ENCODE results near the gene NTRK3. TPM values are rescaled to one million over a fixed set of nuclear protein-coding genes. Genes with fewer than 3 reads are reported as not detected.

The NTRK3 gene
- total and polyA plus RNA-seq, 4 experiments from 2014 or later: 0.67 TPM; not detected in 3

DNA sequence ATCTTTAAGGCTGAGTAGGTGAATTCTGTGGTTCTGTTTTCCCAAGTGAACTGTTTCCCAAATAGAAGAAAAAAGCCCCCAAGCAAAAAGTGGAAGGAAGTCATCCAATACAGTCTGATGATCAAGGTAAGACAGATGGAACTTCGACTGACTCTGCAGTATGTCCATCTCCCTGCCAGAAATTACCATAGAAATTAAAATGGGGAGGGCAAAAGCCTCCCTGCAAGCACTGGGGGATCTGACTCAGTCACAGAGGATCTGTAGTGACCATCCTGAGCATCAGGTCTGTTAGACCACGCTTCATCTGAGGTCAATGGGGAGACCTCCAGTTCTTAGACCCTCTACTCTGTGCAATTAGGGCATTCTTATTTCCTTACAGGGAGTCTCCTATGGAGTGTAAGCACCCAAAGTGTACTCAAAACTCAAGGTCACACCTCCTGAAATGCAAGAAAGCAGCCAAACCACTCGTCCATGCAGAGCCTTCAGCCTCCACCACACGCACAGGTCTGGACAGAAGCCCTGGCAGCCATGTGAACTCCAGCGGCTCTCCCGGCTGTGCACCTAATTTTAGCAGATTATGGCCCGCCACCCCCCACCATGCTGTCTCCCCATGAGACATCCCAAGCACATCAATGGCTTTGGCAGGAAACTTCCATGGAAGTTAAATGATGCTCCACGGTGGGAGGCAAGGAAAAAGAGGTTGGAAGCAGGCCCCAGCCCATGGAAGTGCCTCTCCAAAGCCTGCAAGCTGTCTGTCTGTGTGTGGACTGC lies 348.7 kb downstream of the NTRK3 start:
- no peaks in the 10 kb centered on the region for H3K4me1 ChIP-seq (ENCODE audit: insufficient read depth, low read length)
- ChIA-PET POLR2A (ENCODE audit: partially characterized antibody) (no interaction called here), CTCF (ENCODE audit: partially characterized antibody) (interaction anchor here (0.9 kb wide), 1 partner anchor 9 kb away, joined by 4 read pairs; no protein-coding TSS in a partner anchor)
- no peaks in the 10 kb centered on the region for H3K4me1 Mint-ChIP-seq
- H3K4me3 ChIP-seq (ENCODE audit: low read length in 2 of 2): no peak overlapping the region
- H3K27me3 Mint-ChIP-seq: peaks cover 3 to 8% of the 10 kb centered on the region in 2 donors
- intact Hi-C loops (cut with micrococcal nuclease): no loop called here
- H3K27me3 ChIP-seq (ENCODE audit: insufficient read depth, low read length): no peaks in the 10 kb centered on the region
- DNase-seq: no peak
- H3K9me3 Mint-ChIP-seq: peaks cover 0 to 5% (median 0%) of the 10 kb centered on the region in 8 donors
- H3K27ac ChIP-seq (ENCODE audit: low read depth, low read length): no peak overlapping the region
- H3K36me3 ChIP-seq (ENCODE audit: insufficient read depth, low read length): no peaks in the 10 kb centered on the region
- H3K36me3 Mint-ChIP-seq: no peaks in the 10 kb centered on the region
- no peak overlapping the region for H3K4me3 Mint-ChIP-seq
- no peaks in the 10 kb centered on the region for H3K9me3 ChIP-seq (ENCODE audit: control insufficient read depth in 1 of 2, low read length in 2 of 2)
- H3K27ac Mint-ChIP-seq: no peak overlapping the region

DNA sequence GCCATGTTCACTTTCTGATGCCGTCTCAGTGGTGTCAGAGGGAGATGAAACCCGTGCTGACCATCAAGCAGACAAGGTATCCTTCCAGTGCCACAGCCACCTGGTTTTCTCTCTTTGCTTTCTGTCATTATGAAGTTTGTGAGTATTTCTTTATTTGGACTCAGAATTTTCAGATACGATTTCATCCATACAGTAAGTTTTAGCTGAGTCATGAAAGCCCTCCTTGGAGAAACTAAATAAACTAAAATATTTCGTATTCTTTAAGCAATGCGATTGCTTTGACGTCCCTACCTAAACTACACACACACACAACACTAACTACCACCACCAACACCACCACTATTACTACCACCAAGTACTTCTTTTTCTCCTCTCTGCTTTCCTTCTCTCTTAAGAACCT lies 350.1 kb downstream of the NTRK3 start:
- Mint-ChIP-seq H3K9me3 (peaks cover 0 to 5% (median 0%) of the 10 kb centered on the region in 8 donors), H3K27me3 (peaks cover 3 to 5% of the 10 kb centered on the region in 2 donors), H3K27ac (no peak overlapping the region), H3K4me3 (no peak overlapping the region), H3K36me3 (no peaks in the 10 kb centered on the region), H3K4me1 (no peaks in the 10 kb centered on the region)
- H3K36me3 ChIP-seq (ENCODE audit: insufficient read depth, low read length): no peaks in the 10 kb centered on the region
- intact Hi-C loops (cut with micrococcal nuclease): no loop called here
- no peak overlapping the region for H3K4me3 ChIP-seq (ENCODE audit: low read length in 2 of 2)
- H3K27ac ChIP-seq (ENCODE audit: low read depth, low read length): no peak overlapping the region
- CTCF ChIA-PET (ENCODE audit: partially characterized antibody): no interaction called here
- DNase-seq: no peak
- POLR2A ChIA-PET (ENCODE audit: partially characterized antibody): no interaction called here
- H3K27me3 ChIP-seq (ENCODE audit: insufficient read depth, low read length): no peaks in the 10 kb centered on the region
- no peaks in the 10 kb centered on the region for H3K9me3 ChIP-seq (ENCODE audit: control insufficient read depth in 1 of 2, low read length in 2 of 2)
- no peaks in the 10 kb centered on the region for H3K4me1 ChIP-seq (ENCODE audit: insufficient read depth, low read length)

DNA sequence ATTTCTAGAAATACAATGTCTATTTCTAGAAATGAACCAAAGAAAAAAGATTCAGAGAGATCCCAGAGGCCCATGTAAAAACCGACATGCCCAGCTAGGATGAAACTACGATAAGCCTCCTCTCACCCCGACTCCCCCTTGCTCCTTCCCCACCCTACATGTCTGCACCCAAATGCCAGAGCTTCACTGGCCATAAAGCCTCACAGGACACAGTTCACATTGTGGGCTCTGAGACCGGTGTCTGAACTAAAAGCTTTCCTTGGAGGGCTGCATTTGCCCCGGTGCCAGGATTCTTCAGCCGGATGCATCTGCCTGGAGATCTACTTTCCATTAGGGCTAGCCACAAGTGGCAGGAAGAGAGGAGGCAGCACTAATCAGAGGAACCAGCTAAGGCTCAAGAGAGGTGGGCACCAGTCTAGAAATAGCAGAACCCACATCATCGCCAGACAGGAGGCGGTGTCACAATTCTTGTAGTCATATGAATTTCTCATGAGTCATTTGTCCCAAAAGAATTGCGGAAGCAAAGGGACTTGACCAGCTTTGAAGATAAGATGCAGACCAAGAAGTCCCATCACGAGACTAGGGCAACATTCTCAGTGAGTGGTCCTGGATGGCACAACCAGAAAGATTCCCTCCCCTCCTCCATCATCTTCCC lies 353.6 kb downstream of the NTRK3 start:
- ChIA-PET POLR2A (ENCODE audit: partially characterized antibody) (no interaction called here), CTCF (ENCODE audit: partially characterized antibody) (no interaction called here)
- H3K4me1 Mint-ChIP-seq: no peaks in the 10 kb centered on the region
- H3K4me3 Mint-ChIP-seq: peak overlapping the region in 1 of 8 donors; percentile 27
- H3K36me3 Mint-ChIP-seq: no peaks in the 10 kb centered on the region
- peaks cover 2 to 3% of the 10 kb centered on the region in 2 donors for H3K27me3 Mint-ChIP-seq
- Histone ChIP-seq H3K9me3 (ENCODE audit: control insufficient read depth in 1 of 2, low read length in 2 of 2) (no peaks in the 10 kb centered on the region), H3K36me3 (ENCODE audit: insufficient read depth, low read length) (no peaks in the 10 kb centered on the region), H3K27me3 (ENCODE audit: insufficient read depth, low read length) (no peaks in the 10 kb centered on the region), H3K4me1 (ENCODE audit: insufficient read depth, low read length) (no peaks in the 10 kb centered on the region), H3K4me3 (ENCODE audit: low read length in 2 of 2) (no peak overlapping the region), H3K27ac (ENCODE audit: low read depth, low read length) (no peak overlapping the region)
- no peak overlapping the region for H3K27ac Mint-ChIP-seq
- no peak for DNase-seq
- H3K9me3 Mint-ChIP-seq: peaks cover 0 to 2% (median 0%) of the 10 kb centered on the region in 8 donors
- intact Hi-C loops (cut with micrococcal nuclease): no loop called here

DNA sequence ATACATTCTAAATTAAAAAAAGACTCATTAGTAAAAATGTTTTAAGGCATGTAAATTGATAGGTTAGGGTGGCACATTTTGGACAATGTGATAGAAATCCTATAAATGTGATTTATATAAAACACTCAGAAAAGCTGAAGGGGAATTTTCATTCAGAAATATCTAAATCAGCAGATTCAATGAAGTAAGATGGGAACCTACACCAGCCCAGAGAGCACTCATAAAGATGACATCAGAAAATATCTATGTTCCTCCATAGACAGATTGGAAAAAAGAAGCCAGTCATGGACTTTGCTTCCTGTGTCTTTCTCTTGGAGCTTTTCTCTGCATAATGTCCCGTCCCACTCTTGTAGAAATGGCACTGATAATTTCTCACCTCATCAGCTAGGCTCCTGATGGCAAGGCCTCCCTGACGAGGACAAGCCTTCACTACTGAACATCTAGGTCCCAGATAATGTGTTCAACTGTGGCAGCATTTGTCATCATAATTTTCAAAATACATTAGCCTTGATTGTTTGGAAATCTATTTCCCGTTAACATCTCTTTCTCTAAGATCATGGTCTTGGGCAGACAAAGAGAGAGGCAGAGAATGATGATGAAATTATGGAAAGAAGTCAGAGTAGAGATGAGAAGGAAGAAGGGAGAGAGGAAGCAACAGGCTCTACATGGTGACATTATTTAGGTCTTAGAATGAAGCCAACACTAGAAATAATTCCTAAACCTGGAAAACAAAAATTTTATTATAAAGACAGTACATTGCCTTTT lies 354.4 kb downstream of the NTRK3 start:
- peaks cover 2% of the 10 kb centered on the region in 2 donors for H3K27me3 Mint-ChIP-seq
- Histone ChIP-seq H3K9me3 (ENCODE audit: control insufficient read depth in 1 of 2, low read length in 2 of 2) (no peaks in the 10 kb centered on the region), H3K36me3 (ENCODE audit: insufficient read depth, low read length) (no peaks in the 10 kb centered on the region), H3K4me1 (ENCODE audit: insufficient read depth, low read length) (no peaks in the 10 kb centered on the region), H3K27me3 (ENCODE audit: insufficient read depth, low read length) (no peaks in the 10 kb centered on the region), H3K4me3 (ENCODE audit: low read length in 2 of 2) (no peak overlapping the region), H3K27ac (ENCODE audit: low read depth, low read length) (no peak overlapping the region)
- ChIA-PET CTCF (ENCODE audit: partially characterized antibody) (no interaction called here), POLR2A (ENCODE audit: partially characterized antibody) (no interaction called here)
- H3K4me3 Mint-ChIP-seq: no peak overlapping the region
- H3K36me3 Mint-ChIP-seq: no peaks in the 10 kb centered on the region
- no peaks in the 10 kb centered on the region for H3K4me1 Mint-ChIP-seq
- H3K9me3 Mint-ChIP-seq: peaks cover 0 to 2% (median 0%) of the 10 kb centered on the region in 8 donors
- intact Hi-C loops (cut with micrococcal nuclease): no loop called here
- no peak overlapping the region for H3K27ac Mint-ChIP-seq
- no peak for DNase-seq

DNA sequence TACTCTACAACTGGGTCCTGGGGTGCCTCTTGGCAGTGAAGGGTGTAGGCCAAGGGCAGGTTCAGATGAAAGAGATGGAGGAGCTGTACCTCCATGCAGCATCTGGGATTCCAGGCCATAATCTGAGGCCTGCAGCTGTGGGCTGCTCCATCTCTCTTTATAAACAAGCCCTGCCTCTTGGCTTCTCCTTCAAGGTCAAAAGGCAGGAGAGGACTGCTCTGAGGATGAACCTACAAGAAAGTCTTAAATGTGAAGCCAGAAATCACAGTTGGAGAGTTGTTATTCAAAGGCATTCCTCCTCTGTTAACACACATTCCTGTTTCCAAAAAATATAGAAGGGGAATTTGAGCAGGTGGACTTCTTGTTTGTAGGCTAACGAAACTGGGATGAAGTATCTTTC lies 355.5 kb downstream of the NTRK3 start:
- no peak overlapping the region for H3K27ac ChIP-seq (ENCODE audit: low read depth, low read length)
- no peak for DNase-seq
- ChIA-PET POLR2A (ENCODE audit: partially characterized antibody) (no interaction called here), CTCF (ENCODE audit: partially characterized antibody) (no interaction called here)
- H3K36me3 ChIP-seq (ENCODE audit: insufficient read depth, low read length): no peaks in the 10 kb centered on the region
- intact Hi-C loops (cut with micrococcal nuclease): no loop called here
- Mint-ChIP-seq H3K4me1 (no peaks in the 10 kb centered on the region), H3K27me3 (peaks cover 2% of the 10 kb centered on the region in 2 donors), H3K36me3 (no peaks in the 10 kb centered on the region), H3K9me3 (peaks cover 0 to 2% (median 0%) of the 10 kb centered on the region in 8 donors), H3K27ac (peak overlapping the region in 1 of 7 donors; percentile 25), H3K4me3 (no peak overlapping the region)
- H3K27me3 ChIP-seq (ENCODE audit: insufficient read depth, low read length): no peaks in the 10 kb centered on the region
- no peaks in the 10 kb centered on the region for H3K9me3 ChIP-seq (ENCODE audit: control insufficient read depth in 1 of 2, low read length in 2 of 2)
- no peak overlapping the region for H3K4me3 ChIP-seq (ENCODE audit: low read length in 2 of 2)
- H3K4me1 ChIP-seq (ENCODE audit: insufficient read depth, low read length): no peaks in the 10 kb centered on the region

DNA sequence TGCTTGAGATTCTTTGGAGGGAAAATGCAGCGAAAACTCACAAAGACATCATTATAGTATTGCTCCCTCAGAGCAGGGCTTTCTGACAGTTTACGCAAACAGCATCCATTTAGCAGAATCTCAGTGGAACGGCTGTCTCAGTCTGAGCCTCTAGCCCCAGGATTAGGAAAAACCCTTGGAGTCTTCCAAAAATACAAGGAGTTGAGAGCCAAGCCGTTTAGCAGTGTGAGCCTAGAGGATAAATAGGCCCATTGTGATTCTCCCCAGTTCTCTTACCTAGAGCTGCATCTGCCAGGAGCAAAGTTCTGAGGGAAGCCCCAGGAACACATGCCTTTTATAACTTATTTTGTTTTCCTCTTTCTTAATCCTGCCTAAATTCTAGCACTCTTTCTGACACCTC lies 359.6 kb downstream of the NTRK3 start:
- Mint-ChIP-seq H3K4me1 (no peaks in the 10 kb centered on the region), H3K9me3 (peaks cover 0 to 4% (median 0%) of the 10 kb centered on the region in 8 donors), H3K27ac (no peak overlapping the region), H3K27me3 (peaks cover 0 to 7% of the 10 kb centered on the region in 2 donors), H3K4me3 (no peak overlapping the region), H3K36me3 (no peaks in the 10 kb centered on the region)
- H3K4me1 ChIP-seq (ENCODE audit: insufficient read depth, low read length): no peaks in the 10 kb centered on the region
- ChIA-PET POLR2A (ENCODE audit: partially characterized antibody) (no interaction called here), CTCF (ENCODE audit: partially characterized antibody) (no interaction called here)
- H3K36me3 ChIP-seq (ENCODE audit: insufficient read depth, low read length): no peaks in the 10 kb centered on the region
- H3K9me3 ChIP-seq (ENCODE audit: control insufficient read depth in 1 of 2, low read length in 2 of 2): no peaks in the 10 kb centered on the region
- intact Hi-C loops (cut with micrococcal nuclease): no loop called here
- no peak overlapping the region for H3K27ac ChIP-seq (ENCODE audit: low read depth, low read length)
- DNase-seq: no peak
- H3K27me3 ChIP-seq (ENCODE audit: insufficient read depth, low read length): no peaks in the 10 kb centered on the region
- no peak overlapping the region for H3K4me3 ChIP-seq (ENCODE audit: low read length in 2 of 2)

DNA sequence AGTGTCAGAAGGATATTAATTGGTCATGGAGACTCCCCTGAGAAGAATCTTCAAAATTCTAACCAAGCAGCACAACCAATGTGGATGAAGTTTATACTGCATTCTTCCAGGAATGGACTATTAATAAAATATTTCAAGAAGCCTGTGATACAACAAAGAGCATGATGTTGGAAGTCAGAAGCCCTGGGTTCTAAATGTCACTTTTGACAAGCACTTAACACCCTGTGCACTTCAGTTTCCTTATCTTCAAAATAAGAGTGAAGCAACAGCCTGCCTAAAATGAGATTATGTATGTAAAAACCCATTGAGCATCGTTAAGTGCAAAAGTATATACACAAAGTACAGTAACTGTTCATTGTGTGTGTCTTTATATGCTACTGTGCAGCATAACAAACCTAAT lies 369.4 kb downstream of the NTRK3 start:
- DNase-seq: no peak

More for the DNA sequence above, 369.4 kb downstream of the NTRK3 start:
- Histone ChIP-seq H3K27me3 (ENCODE audit: insufficient read depth, low read length) (no peaks in the 10 kb centered on the region), H3K4me3 (ENCODE audit: low read length in 2 of 2) (no peak overlapping the region), H3K9me3 (ENCODE audit: control insufficient read depth in 1 of 2, low read length in 2 of 2) (no peaks in the 10 kb centered on the region), H3K27ac (ENCODE audit: low read depth, low read length) (no peak overlapping the region), H3K4me1 (ENCODE audit: insufficient read depth, low read length) (no peaks in the 10 kb centered on the region), H3K36me3 (ENCODE audit: insufficient read depth, low read length) (no peaks in the 10 kb centered on the region)
- Mint-ChIP-seq H3K27me3 (peaks cover 0 to 3% of the 10 kb centered on the region in 2 donors), H3K4me3 (no peak overlapping the region), H3K4me1 (no peaks in the 10 kb centered on the region), H3K36me3 (no peaks in the 10 kb centered on the region), H3K27ac (no peak overlapping the region), H3K9me3 (peaks cover 0 to 2% (median 0%) of the 10 kb centered on the region in 8 donors)
- ChIA-PET CTCF (ENCODE audit: partially characterized antibody) (no interaction called here), POLR2A (ENCODE audit: partially characterized antibody) (no interaction called here)
- intact Hi-C loops (cut with micrococcal nuclease): no loop called here

All from CD4-positive, alpha-beta memory T cell (primary cell).